DOHH2 (cell line): Measurements from ENCODE around the gene CAPN7.
A peak's percentile ranks its signal among the peaks of the same experiment; 100 is the strongest.

ENCODE experiments used
- H3F3A ChIP-seq: fragments of 200-600 bp; sonication (generic), shearing (Covaris generic); 2 replicates; pipeline ENCODE4 v1.6.0; 2016; ENCODE audit warnings: antibody characterized with exemption, mild to moderate bottlenecking; ENCODE audit not compliant: control insufficient read depth, insufficient read depth
- H3K27ac ChIP-seq: fragments of 200-600 bp; sonication (generic); 2 replicates; pipeline ENCODE4 v1.5.1; 2014; ENCODE audit warnings: low read depth, mild to moderate bottlenecking, low read length, moderate library complexity
- H3K27me3 ChIP-seq: fragments of 200-600 bp; sonication (generic); 2 replicates; pipeline ENCODE4 v1.6.1; 2014; ENCODE audit warnings: mild to moderate bottlenecking, low read length, mixed read lengths; ENCODE audit not compliant: control insufficient read depth
- H3K36me3 ChIP-seq: fragments of 200-600 bp; sonication (generic); 2 replicates; pipeline ENCODE4 v1.6.1; 2014; ENCODE audit warnings: mild to moderate bottlenecking, low read length, moderate library complexity, mixed read lengths; ENCODE audit not compliant: control insufficient read depth
- H3K4me1 ChIP-seq: fragments of 200-600 bp; sonication (generic); 2 replicates; pipeline ENCODE4 v1.6.1; 2014; ENCODE audit warnings: mild to moderate bottlenecking, low read length, mixed read lengths; ENCODE audit not compliant: control insufficient read depth
- H3K4me2 ChIP-seq: fragments of 200-600 bp; sonication (generic); 2 replicates; pipeline ENCODE4 v1.6.0; 2014; ENCODE audit warnings: mild to moderate bottlenecking, low read length, moderate library complexity
- H3K4me3 ChIP-seq: fragments of 200-600 bp; sonication (generic); 2 replicates; pipeline ENCODE4 v1.5.1; 2014; ENCODE audit warnings: mild to moderate bottlenecking, low read length, mixed read lengths
- H3K79me2 ChIP-seq: fragments of 200-600 bp; sonication (generic); 2 replicates; pipeline ENCODE4 v1.6.1; 2014; ENCODE audit warnings: mild to moderate bottlenecking, low read length, mixed read lengths; ENCODE audit not compliant: control insufficient read depth
- H3K9me2 ChIP-seq: fragments of 200-600 bp; sonication (generic); replicated peaks from 2 replicates; pipeline ENCODE4 v1.6.1; 2014; ENCODE audit warnings: mild to moderate bottlenecking, low read length, mixed read lengths; ENCODE audit not compliant: control insufficient read depth
- H3K9me3 ChIP-seq: fragments of 200-600 bp; sonication (generic); 2 replicates; pipeline ENCODE4 v1.6.1; 2014; ENCODE audit warnings: antibody characterized with exemption, low read length, mixed read lengths; ENCODE audit not compliant: control insufficient read depth, insufficient read depth
- H4K20me1 ChIP-seq: fragments of 200-600 bp; sonication (generic); 2 replicates; pipeline ENCODE4 v1.6.0; 2014; ENCODE audit warnings: low read depth, mild to moderate bottlenecking, antibody characterized with exemption, low read length, moderate library complexity; ENCODE audit not compliant: control insufficient read depth, insufficient read depth
- EZH2phosphoT487 ChIP-seq: fragments of 200-600 bp; sonication (generic); IDR thresholded peaks from 2 replicates; pipeline ENCODE4 v1.6.1; 2017; ENCODE audit warnings: borderline replicate concordance, mild to moderate bottlenecking, antibody characterized with exemption, low read length, moderate library complexity, mixed read lengths
- TF ChIP-seq, protein P1 (sequence below): fragments of 200-600 bp; sonication (generic); IDR thresholded peaks from one replicate; pipeline ENCODE4 v1.5.1; 2014; ENCODE audit warnings: antibody characterized with exemption, mild to moderate bottlenecking, low read depth, low read length; ENCODE audit not compliant: poor library complexity, severe bottlenecking

CAPN7 gene

DNA sequence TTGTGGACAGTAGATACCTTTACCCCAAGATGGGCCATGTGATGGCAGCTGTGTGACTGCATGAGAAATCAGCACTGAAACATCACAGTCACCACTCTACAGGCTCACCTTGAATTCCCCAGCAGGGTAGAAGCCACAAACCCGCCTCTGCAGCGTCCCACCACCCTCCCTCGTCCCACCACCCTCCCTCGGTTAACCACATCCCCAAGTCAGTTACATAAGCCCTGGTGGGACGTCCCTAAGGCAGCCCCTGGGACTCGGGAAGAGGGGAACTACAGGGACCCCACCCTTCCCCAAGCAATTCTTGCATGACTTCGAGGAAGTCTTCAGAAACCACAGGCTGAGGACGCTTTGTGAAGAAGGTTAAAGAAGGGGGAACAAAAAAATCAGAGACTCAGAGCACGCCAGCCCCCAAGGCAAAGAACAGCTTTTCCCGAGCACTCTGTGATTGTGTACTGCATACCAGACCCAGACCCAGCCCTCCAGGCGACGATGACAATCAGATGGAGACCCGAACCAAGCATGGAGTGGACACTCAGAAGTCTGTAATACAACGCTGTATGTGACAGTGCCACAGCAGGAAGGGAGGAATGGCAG lies 65.8 kb downstream of the CAPN7 start:
- Histone ChIP-seq H4K20me1 (no peaks in the 10 kb centered on the region), H3K4me2 (peak overlapping the region; percentile 48), H3K9me2 (no peaks in the 10 kb centered on the region), H3F3A (no peaks in the 10 kb centered on the region), H3K36me3 (peaks cover 18% of the 10 kb centered on the region), H3K9me3 (no peaks in the 10 kb centered on the region), H3K4me3 (no peak overlapping the region), H3K27ac (no peak overlapping the region), H3K27me3 (no peaks in the 10 kb centered on the region), H3K4me1 (peaks cover 30% of the 10 kb centered on the region), H3K79me2 (peaks cover 9% of the 10 kb centered on the region)
- TF ChIP-seq, protein P1, sequence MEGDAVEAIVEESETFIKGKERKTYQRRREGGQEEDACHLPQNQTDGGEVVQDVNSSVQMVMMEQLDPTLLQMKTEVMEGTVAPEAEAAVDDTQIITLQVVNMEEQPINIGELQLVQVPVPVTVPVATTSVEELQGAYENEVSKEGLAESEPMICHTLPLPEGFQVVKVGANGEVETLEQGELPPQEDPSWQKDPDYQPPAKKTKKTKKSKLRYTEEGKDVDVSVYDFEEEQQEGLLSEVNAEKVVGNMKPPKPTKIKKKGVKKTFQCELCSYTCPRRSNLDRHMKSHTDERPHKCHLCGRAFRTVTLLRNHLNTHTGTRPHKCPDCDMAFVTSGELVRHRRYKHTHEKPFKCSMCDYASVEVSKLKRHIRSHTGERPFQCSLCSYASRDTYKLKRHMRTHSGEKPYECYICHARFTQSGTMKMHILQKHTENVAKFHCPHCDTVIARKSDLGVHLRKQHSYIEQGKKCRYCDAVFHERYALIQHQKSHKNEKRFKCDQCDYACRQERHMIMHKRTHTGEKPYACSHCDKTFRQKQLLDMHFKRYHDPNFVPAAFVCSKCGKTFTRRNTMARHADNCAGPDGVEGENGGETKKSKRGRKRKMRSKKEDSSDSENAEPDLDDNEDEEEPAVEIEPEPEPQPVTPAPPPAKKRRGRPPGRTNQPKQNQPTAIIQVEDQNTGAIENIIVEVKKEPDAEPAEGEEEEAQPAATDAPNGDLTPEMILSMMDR, result no peak
- no peak for TF ChIP-seq EZH2phosphoT487

DNA sequence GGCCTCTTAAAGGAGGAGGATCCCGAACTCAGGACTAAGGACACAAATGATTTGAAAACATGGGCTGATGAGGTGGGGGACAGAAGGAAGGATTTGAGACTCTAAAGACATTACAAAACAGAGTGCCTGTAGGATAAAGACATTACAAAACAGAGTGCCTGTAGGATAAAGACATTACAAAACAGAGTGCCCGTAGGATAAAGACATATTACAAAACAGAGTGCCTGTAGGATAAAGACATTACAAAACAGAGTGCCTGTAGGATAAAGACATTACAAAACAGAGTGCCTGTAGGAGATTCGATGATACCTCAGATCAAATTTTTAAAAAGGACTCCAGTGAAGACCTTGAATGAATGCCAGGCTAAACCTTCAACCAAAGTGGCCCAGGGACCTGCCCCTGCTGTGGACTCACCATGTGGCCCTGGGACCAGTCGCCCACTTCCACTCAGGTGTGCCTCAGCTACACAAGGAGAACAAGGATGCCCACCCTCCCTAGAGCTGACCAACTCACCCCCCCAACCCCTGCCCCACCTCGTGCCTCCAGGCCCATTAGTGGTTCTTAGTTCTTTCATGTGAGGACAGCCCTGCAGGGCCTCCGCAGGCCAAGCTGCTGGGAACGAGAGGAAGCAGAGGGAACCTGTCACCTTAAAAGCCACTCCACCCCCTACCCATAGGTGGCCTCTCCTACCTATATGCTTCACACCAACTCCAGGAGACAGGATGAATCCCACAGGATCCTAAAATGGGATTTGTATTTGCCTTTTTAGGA lies 66.6 kb downstream of the CAPN7 start:
- TF ChIP-seq, protein P1, result no peak
- no peak for TF ChIP-seq EZH2phosphoT487
- Histone ChIP-seq H3K27me3 (no peaks in the 10 kb centered on the region), H3K4me2 (peak overlapping the region; percentile 48; the same call in 1 of the 2 replicates), H3K79me2 (peaks cover 14% of the 10 kb centered on the region), H3F3A (no peaks in the 10 kb centered on the region), H3K4me1 (peaks cover 30% of the 10 kb centered on the region), H3K9me2 (no peaks in the 10 kb centered on the region), H3K36me3 (peaks cover 13% of the 10 kb centered on the region), H3K9me3 (no peaks in the 10 kb centered on the region), H3K4me3 (no peak overlapping the region), H3K27ac (no peak overlapping the region), H4K20me1 (no peaks in the 10 kb centered on the region)

DNA sequence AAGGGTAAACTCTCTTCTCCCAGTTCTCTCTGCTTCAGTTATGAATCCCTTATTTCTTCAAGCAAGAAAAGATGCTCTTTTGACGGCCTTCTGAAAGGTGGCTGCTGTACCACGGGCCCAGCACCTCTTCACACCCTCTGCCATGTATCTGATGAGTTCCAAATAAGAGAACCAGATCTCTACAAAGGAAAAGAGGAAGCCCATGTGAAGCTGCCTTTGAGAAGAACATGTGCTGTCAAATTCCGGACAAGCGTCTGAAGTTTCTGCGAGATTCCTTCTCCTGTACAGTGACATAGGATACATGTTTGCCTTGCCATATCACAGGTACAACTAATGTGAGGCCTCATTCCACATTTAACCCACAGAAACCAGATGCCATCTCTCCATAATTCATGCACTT lies 67.2 kb downstream of the CAPN7 start:
- H3F3A ChIP-seq, result no peaks in the 10 kb centered on the region
- TF ChIP-seq, protein P1, result no peak
- TF ChIP-seq EZH2phosphoT487, result no peak
- H3K4me2 ChIP-seq, result no peak overlapping the region
- no peaks in the 10 kb centered on the region for H3K9me3 ChIP-seq
- no peaks in the 10 kb centered on the region for H3K27me3 ChIP-seq
- peaks cover 10% of the 10 kb centered on the region for H3K36me3 ChIP-seq
- no peaks in the 10 kb centered on the region for H3K9me2 ChIP-seq
- no peak overlapping the region for H3K27ac ChIP-seq
- no peaks in the 10 kb centered on the region for H4K20me1 ChIP-seq
- peaks cover 28% of the 10 kb centered on the region for H3K4me1 ChIP-seq
- peaks cover 19% of the 10 kb centered on the region for H3K79me2 ChIP-seq
- no peak overlapping the region for H3K4me3 ChIP-seq
